Neural cell (in vitro differentiated cells): ENCODE measurements around the gene FAM107B. TPM values are rescaled to one million over a fixed set of nuclear protein-coding genes. Genes with fewer than 3 reads are reported as not detected.

Experiments used
- H2AFZ ChIP-seq: fragments of 200-600, 300-800 bp; sonication (generic), shearing (Covaris generic); 2 replicates; pipeline ENCODE4 v1.6.0; 2014; ENCODE audit warnings: low read depth, mild to moderate bottlenecking, antibody characterized with exemption, low read length, moderate library complexity
- H3F3A ChIP-seq: fragments of 200-600 bp; shearing (Covaris generic); 2 replicates; pipeline ENCODE4 v1.6.1; 2016; ENCODE audit warnings: mild to moderate bottlenecking, moderate library complexity, mixed read lengths, antibody characterized with exemption, low read length; ENCODE audit not compliant: insufficient read depth, poor library complexity, severe bottlenecking
- H3K27ac ChIP-seq: fragments of 200-600, 300-800 bp; sonication (generic), shearing (Covaris generic); 2 replicates; pipeline ENCODE4 v1.5.1; 2014; ENCODE audit warnings: mild to moderate bottlenecking, low read length, moderate library complexity
- H3K27me3 ChIP-seq: fragments of 300-800, 200-600 bp; sonication (generic), shearing (Covaris generic); 2 replicates; pipeline ENCODE4 v1.6.0; 2014; ENCODE audit warnings: mild to moderate bottlenecking, low read depth, low read length, moderate library complexity; ENCODE audit not compliant: insufficient read depth
- H3K36me3 ChIP-seq: fragments of 300-800, 200-600 bp; sonication (generic), shearing (Covaris generic); 2 replicates; pipeline ENCODE4 v1.5.1; 2014; ENCODE audit warnings: mild to moderate bottlenecking, antibody characterized with exemption, low read length, moderate library complexity; ENCODE audit not compliant: insufficient read depth
- H3K4me2 ChIP-seq: fragments of 300-800, 200-600 bp; sonication (generic), shearing (Covaris generic); 2 replicates; pipeline ENCODE4 v1.6.0; 2014; ENCODE audit warnings: mild to moderate bottlenecking, low read length
- H3K4me3 ChIP-seq: fragments of 300-800, 200-600 bp; sonication (generic), shearing (Covaris generic); 2 replicates; pipeline ENCODE4 v1.5.1; 2014; ENCODE audit warnings: mild to moderate bottlenecking, low read length, moderate library complexity
- H3K79me2 ChIP-seq: fragments of 200-600 bp; shearing (Covaris generic); replicated peaks from 2 replicates; pipeline ENCODE4 v1.6.0; 2014; ENCODE audit warnings: mild to moderate bottlenecking, low read length, moderate library complexity; ENCODE audit not compliant: insufficient read depth
- H3K9ac ChIP-seq: fragments of 300-800, 200-600 bp; sonication (generic), shearing (Covaris generic); 2 replicates; pipeline ENCODE4 v1.6.1; 2016; ENCODE audit warnings: mild to moderate bottlenecking, low read length, mixed read lengths
- H3K9me2 ChIP-seq: fragments of 200-600 bp; shearing (Covaris generic); 2 replicates; pipeline ENCODE4 v1.6.1; 2016; ENCODE audit warnings: mild to moderate bottlenecking, low read length, mixed read lengths; ENCODE audit not compliant: insufficient read depth
- H3K9me3 ChIP-seq: fragments of 200-600, 300-800 bp; sonication (generic), shearing (Covaris generic); 2 replicates; pipeline ENCODE4 v1.6.1; 2016; ENCODE audit warnings: mild to moderate bottlenecking, mixed run types, low read length, moderate library complexity, mixed read lengths
- H4K20me1 ChIP-seq: fragments of 200-600 bp; shearing (Covaris generic); 2 replicates; pipeline ENCODE4 v1.6.1; 2016; ENCODE audit warnings: mild to moderate bottlenecking, mixed run types; ENCODE audit not compliant: insufficient read depth
- EP300 ChIP-seq: fragments of 450-650 bp; conservative IDR thresholded peaks from 2 replicates; pipeline ENCODE4 v1.6.1; 2014; ENCODE audit warnings: antibody characterized with exemption, mild to moderate bottlenecking, moderate library complexity; ENCODE audit not compliant: poor library complexity, severe bottlenecking
- EZH2 ChIP-seq: fragments of 200-600, 300-800 bp; shearing (Covaris generic), sonication (generic); IDR thresholded peaks from 2 replicates; pipeline ENCODE4 v1.6.1; 2014; ENCODE audit warnings: antibody characterized with exemption, low read length, borderline replicate concordance, mild to moderate bottlenecking; ENCODE audit not compliant: insufficient read depth, poor library complexity, severe bottlenecking
- MXI1 ChIP-seq: fragments of 450-650 bp; conservative IDR thresholded peaks from 2 replicates; pipeline ENCODE4 v1.6.1; 2014; ENCODE audit warnings: antibody characterized with exemption, mild to moderate bottlenecking; ENCODE audit not compliant: poor library complexity, severe bottlenecking
- POLR2AphosphoS5 ChIP-seq: IDR thresholded peaks from 2 replicates; pipeline ENCODE4 v1.6.1; 2012
- RAD21 ChIP-seq: fragments of 450-650 bp; conservative IDR thresholded peaks from 2 replicates; pipeline ENCODE4 v1.6.1; 2014; ENCODE audit warnings: antibody characterized with exemption, mild to moderate bottlenecking, moderate library complexity
- SMC3 ChIP-seq: fragments of 450-650 bp; conservative IDR thresholded peaks from 2 replicates; pipeline ENCODE4 v1.6.1; 2014; ENCODE audit warnings: antibody characterized with exemption, mild to moderate bottlenecking, moderate library complexity; ENCODE audit not compliant: poor library complexity
- TAF1 ChIP-seq: IDR thresholded peaks from 2 replicates; pipeline ENCODE4 v1.6.1; 2012; ENCODE audit warnings: low read depth
- polyA plus RNA-seq: library from polyadenylated mRNA; depleted of rRNA; stranded (reverse); fragments of >200 nt; gene quantifications from 2 replicates; pipeline ENCODE4 v1.2.3, GENCODE V29; 2014
- TF ChIP-seq, protein P1 (sequence below): IDR thresholded peaks from 2 replicates; pipeline ENCODE4 v1.6.1; 2012; ENCODE audit warnings: borderline replicate concordance
- TF ChIP-seq, protein P2 (sequence below): fragments of 450-650 bp; IDR thresholded peaks from 2 replicates; pipeline ENCODE4 v1.5.1; 2014; ENCODE audit warnings: antibody characterized with exemption, mild to moderate bottlenecking, moderate library complexity; ENCODE audit not compliant: poor library complexity, severe bottlenecking

The FAM107B gene
- polyA plus RNA-seq, 1 donor from 2014 or later: 106 TPM

DNA sequence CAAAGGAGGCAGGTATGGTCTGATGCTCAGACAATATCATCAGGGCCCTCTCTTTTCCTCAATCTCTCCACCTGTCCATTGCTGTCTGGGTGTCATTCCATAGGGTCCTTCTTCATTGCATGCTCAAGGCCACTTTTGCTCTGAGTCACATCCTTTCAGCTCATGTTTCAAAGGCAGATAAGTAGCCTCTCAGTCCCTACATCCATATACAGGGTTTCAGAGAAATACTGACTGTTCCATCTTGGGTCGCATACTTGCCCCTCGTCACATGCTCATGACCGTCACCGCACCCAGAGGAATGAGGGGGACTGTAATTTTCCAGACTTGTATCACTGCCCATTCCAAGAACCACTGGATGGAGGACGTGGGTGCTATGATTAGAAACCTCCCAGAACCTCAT, 93.4 kb downstream of the FAM107B start:
- no peak overlapping the region for H2AFZ ChIP-seq

DNA sequence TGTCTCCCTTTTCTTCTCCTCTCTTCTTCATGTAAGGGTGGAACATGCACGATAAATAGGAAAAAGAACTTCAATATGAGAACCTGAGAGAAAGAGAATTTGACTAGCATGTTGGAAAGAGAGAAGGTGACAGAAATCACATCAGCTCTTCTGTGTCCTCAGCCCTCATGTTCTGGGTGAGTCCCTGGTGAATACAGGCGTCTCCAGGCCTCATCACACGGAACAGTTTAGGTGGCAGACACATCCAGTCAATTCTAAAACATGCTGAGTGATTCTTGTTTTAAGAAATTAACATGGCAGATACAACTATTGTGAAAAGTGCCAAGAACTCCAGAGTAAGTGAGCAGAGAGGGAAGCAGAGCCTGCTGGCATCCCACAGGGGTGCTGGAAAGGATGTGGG, 96.1 kb downstream of the FAM107B start:
- Histone ChIP-seq H3K27ac (no peak overlapping the region), H3K4me2 (no peak overlapping the region), H3K9me2 (no peaks in the 10 kb centered on the region), H4K20me1 (no peaks in the 10 kb centered on the region), H3F3A (no peaks in the 10 kb centered on the region), H2AFZ (no peak overlapping the region), H3K36me3 (no peaks in the 10 kb centered on the region), H3K9me3 (no peaks in the 10 kb centered on the region), H3K27me3 (no peaks in the 10 kb centered on the region), H3K79me2 (no peaks in the 10 kb centered on the region), H3K4me3 (no peak overlapping the region), H3K9ac (no peak overlapping the region)
- no peak for TF ChIP-seq POLR2AphosphoS5
- TF ChIP-seq EZH2: no peak
- no peak for TF ChIP-seq MXI1
- TF ChIP-seq TAF1: no peak
- no peak for TF ChIP-seq SMC3
- TF ChIP-seq RAD21: no peak
- no peak for TF ChIP-seq EP300
- TF ChIP-seq, protein P1, sequence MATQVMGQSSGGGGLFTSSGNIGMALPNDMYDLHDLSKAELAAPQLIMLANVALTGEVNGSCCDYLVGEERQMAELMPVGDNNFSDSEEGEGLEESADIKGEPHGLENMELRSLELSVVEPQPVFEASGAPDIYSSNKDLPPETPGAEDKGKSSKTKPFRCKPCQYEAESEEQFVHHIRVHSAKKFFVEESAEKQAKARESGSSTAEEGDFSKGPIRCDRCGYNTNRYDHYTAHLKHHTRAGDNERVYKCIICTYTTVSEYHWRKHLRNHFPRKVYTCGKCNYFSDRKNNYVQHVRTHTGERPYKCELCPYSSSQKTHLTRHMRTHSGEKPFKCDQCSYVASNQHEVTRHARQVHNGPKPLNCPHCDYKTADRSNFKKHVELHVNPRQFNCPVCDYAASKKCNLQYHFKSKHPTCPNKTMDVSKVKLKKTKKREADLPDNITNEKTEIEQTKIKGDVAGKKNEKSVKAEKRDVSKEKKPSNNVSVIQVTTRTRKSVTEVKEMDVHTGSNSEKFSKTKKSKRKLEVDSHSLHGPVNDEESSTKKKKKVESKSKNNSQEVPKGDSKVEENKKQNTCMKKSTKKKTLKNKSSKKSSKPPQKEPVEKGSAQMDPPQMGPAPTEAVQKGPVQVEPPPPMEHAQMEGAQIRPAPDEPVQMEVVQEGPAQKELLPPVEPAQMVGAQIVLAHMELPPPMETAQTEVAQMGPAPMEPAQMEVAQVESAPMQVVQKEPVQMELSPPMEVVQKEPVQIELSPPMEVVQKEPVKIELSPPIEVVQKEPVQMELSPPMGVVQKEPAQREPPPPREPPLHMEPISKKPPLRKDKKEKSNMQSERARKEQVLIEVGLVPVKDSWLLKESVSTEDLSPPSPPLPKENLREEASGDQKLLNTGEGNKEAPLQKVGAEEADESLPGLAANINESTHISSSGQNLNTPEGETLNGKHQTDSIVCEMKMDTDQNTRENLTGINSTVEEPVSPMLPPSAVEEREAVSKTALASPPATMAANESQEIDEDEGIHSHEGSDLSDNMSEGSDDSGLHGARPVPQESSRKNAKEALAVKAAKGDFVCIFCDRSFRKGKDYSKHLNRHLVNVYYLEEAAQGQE: no peak
- TF ChIP-seq, protein P2, sequence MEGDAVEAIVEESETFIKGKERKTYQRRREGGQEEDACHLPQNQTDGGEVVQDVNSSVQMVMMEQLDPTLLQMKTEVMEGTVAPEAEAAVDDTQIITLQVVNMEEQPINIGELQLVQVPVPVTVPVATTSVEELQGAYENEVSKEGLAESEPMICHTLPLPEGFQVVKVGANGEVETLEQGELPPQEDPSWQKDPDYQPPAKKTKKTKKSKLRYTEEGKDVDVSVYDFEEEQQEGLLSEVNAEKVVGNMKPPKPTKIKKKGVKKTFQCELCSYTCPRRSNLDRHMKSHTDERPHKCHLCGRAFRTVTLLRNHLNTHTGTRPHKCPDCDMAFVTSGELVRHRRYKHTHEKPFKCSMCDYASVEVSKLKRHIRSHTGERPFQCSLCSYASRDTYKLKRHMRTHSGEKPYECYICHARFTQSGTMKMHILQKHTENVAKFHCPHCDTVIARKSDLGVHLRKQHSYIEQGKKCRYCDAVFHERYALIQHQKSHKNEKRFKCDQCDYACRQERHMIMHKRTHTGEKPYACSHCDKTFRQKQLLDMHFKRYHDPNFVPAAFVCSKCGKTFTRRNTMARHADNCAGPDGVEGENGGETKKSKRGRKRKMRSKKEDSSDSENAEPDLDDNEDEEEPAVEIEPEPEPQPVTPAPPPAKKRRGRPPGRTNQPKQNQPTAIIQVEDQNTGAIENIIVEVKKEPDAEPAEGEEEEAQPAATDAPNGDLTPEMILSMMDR: no peak

More for the DNA sequence above, 93.4 kb downstream of the FAM107B start:
- no peak overlapping the region for H3K4me2 ChIP-seq
- no peaks in the 10 kb centered on the region for H3K9me3 ChIP-seq
- H4K20me1 ChIP-seq: no peaks in the 10 kb centered on the region
- no peaks in the 10 kb centered on the region for H3K36me3 ChIP-seq
- H3K9ac ChIP-seq: no peak overlapping the region
- no peaks in the 10 kb centered on the region for H3K9me2 ChIP-seq
- H3K79me2 ChIP-seq: no peaks in the 10 kb centered on the region
- H3F3A ChIP-seq: no peaks in the 10 kb centered on the region
- H3K27ac ChIP-seq: no peak overlapping the region
- H3K4me3 ChIP-seq: no peak overlapping the region
- TF ChIP-seq TAF1 (no peak), POLR2AphosphoS5 (no peak), EZH2 (no peak), MXI1 (no peak)
- no peaks in the 10 kb centered on the region for H3K27me3 ChIP-seq
